GM12873 (cell line): ENCODE measurements around the gene SORCS1.
A peak's percentile ranks its signal among the peaks of the same experiment; 100 is the strongest.

ENCODE experiments used
- CTCF ChIP-seq: IDR thresholded peaks from 2 replicates; pipeline ENCODE4 v1.5.1; 2012; ENCODE audit warnings: low read depth, mild to moderate bottlenecking, moderate library complexity, low read length, control low read depth; ENCODE audit not compliant: insufficient read depth; ENCODE audit errors: missing control alignments

SORCS1 gene

DNA sequence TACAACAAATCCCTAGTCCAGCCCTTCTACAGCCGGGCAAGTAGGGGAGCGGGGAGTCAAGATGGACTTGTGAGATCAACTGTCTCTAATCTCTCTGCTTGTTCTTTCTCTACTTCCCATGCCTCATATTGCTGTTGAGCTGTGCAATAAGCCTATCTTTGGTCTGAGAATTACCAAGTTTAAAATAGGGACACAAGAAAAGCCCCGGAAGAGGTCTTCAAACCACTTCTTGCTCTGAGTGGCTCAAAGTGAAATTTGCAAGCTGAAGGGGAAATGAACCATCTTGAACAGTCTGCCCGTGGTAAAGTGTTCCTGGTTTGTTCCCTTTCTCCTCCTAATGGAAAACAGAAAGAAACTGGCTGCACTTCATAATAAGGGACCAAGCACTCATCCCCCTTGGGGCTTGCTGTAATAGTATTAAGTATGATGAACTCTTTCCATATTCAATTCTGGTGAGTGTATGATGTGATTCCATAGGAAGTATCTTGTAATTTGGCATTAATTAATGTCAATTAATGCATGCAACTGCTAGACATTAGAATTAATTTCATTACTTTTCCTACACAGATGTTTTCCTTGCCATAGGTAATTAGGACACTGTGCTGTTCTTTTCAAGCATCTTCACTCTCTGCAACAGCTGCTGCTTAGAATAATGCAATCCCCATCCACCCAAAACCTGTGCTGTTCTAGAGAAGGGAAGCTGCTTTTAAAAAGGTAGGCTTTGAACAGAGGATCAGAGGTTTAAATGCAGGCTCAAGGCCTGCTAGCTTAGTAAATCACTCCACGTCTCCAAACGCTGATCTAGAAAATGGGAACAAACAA lies 449.6 kb downstream of the SORCS1 start:
- no peak for TF ChIP-seq CTCF

GRCh38 chr10:106713846-106714245 lies 450.7 kb downstream of the SORCS1 start:
- no peak for TF ChIP-seq CTCF

DNA sequence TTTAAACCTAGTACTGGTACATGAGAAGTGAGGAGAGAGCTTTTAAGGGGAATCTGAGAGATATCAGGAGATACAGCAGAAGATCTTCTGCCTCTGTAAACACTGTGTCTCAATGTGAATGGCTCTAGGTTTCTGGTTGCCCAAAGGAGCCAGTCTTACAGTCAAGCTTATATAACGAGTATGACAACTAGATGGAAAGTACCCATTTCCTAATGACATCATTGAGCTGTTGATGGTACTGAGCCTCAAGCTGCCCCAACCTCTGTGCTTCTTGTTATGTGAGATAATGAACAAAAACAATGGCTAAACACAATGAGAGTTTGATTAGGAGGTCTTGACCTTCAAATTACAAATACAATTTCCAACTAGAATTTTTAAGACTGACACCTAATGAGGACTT lies 451.5 kb downstream of the SORCS1 start:
- TF ChIP-seq CTCF, result no peak

GRCh38 chr10:106711313-106711906 lies 453.1 kb downstream of the SORCS1 start:
- TF ChIP-seq CTCF, result peak; percentile 95

- TF ChIP-seq CTCF, result no peak
Observed at GRCh38 chr10:106708506-106708905, 456.0 kb downstream of the SORCS1 start.

- no peak for TF ChIP-seq CTCF
Observed at GRCh38 chr10:106707657-106708056, 456.8 kb downstream of the SORCS1 start.

GRCh38 chr10:106706127-106706526 lies 458.4 kb downstream of the SORCS1 start:
- TF ChIP-seq CTCF, result no peak
